Measurements from ENCODE around the gene NPM1.

- no peak for TF ChIP-seq CTCF (IDR thresholded peaks at IDR 0.05)
- TF ChIP-seq POLR2A (IDR thresholded peaks at IDR 0.05), result no peak
These were observed 67.9 kb downstream of the NPM1 start for GRCh38 chr5:171455522-171455921.
